Activated T-cell treated with anti-CD3 and anti-CD28 coated beads, Interleukin-2, amount 50 U/mL, for 24 hours (primary cell): ENCODE results near the gene WDR73.

Experiments used
- DNase-seq: peaks from one replicate; pipeline ENCODE4 v3.0.0-alpha.2; 2020
- H3K27ac Mint-ChIP-seq: 2 replicates; pipeline ENCODE4 v1.8.0; 2020; ENCODE audit warnings: mild to moderate bottlenecking, mixed read lengths
- H3K27me3 Mint-ChIP-seq: 2 replicates; pipeline ENCODE4 v1.8.0; 2020; ENCODE audit warnings: mixed read lengths
- H3K36me3 Mint-ChIP-seq: 2 replicates; pipeline ENCODE4 v1.8.0; 2020; ENCODE audit warnings: low read depth, mixed read lengths
- H3K4me1 Mint-ChIP-seq: 2 replicates; pipeline ENCODE4 v1.8.0; 2020; ENCODE audit warnings: low read depth, mixed read lengths
- H3K4me3 Mint-ChIP-seq: 2 replicates; pipeline ENCODE4 v1.8.0; 2020; ENCODE audit warnings: mild to moderate bottlenecking, moderate library complexity, mixed read lengths
- H3K9me3 Mint-ChIP-seq: 2 replicates; pipeline ENCODE4 v1.8.0; 2020; ENCODE audit warnings: mixed read lengths

Gene WDR73

GRCh38 chr15:84668221-84668982, 14.3 kb upstream of the WDR73 start:
- H3K4me3 Mint-ChIP-seq, result no peak overlapping the region
- no peaks in the 10 kb centered on the region for H3K9me3 Mint-ChIP-seq
- H3K27me3 Mint-ChIP-seq, result no peaks in the 10 kb centered on the region
- peak overlapping the region; percentile 90 for H3K27ac Mint-ChIP-seq
- H3K36me3 Mint-ChIP-seq, result peaks cover 79% of the 10 kb centered on the region
- peaks cover 55% of the 10 kb centered on the region for H3K4me1 Mint-ChIP-seq
- no peak for DNase-seq

GRCh38 chr15:84666373-84666772, 12.3 kb upstream of the WDR73 start:
- H3K27ac Mint-ChIP-seq, result peak overlapping the region; percentile 76
- H3K4me3 Mint-ChIP-seq, result no peak overlapping the region
- DNase-seq, result no peak
- peaks cover 78% of the 10 kb centered on the region for H3K36me3 Mint-ChIP-seq
- no peaks in the 10 kb centered on the region for H3K9me3 Mint-ChIP-seq
- H3K4me1 Mint-ChIP-seq, result peaks cover 48% of the 10 kb centered on the region
- no peaks in the 10 kb centered on the region for H3K27me3 Mint-ChIP-seq

GRCh38 chr15:84661001-84661400, 6.9 kb upstream of the WDR73 start:
- H3K27me3 Mint-ChIP-seq, result no peaks in the 10 kb centered on the region
- no peak overlapping the region for H3K4me3 Mint-ChIP-seq
- peaks cover 35% of the 10 kb centered on the region for H3K36me3 Mint-ChIP-seq
- no peak overlapping the region for H3K27ac Mint-ChIP-seq
- H3K4me1 Mint-ChIP-seq, result peaks cover 31% of the 10 kb centered on the region
- no peak for DNase-seq
- no peaks in the 10 kb centered on the region for H3K9me3 Mint-ChIP-seq

- no peak for DNase-seq
- H3K27ac Mint-ChIP-seq, result peak overlapping the region; percentile 42
- H3K4me1 Mint-ChIP-seq, result peaks cover 28% of the 10 kb centered on the region
- H3K36me3 Mint-ChIP-seq, result peaks cover 28% of the 10 kb centered on the region
- H3K27me3 Mint-ChIP-seq, result no peaks in the 10 kb centered on the region
- H3K9me3 Mint-ChIP-seq, result no peaks in the 10 kb centered on the region
- no peak overlapping the region for H3K4me3 Mint-ChIP-seq
Observed at GRCh38 chr15:84659904-84660781, 6.1 kb upstream of the WDR73 start.

GRCh38 chr15:84658788-84659411, 4.8 kb upstream of the WDR73 start:
- H3K4me1 Mint-ChIP-seq, result peaks cover 33% of the 10 kb centered on the region
- peak overlapping the region; percentile 75 for H3K4me3 Mint-ChIP-seq
- H3K9me3 Mint-ChIP-seq, result no peaks in the 10 kb centered on the region
- peak overlapping the region; percentile 88 for H3K27ac Mint-ChIP-seq
- DNase-seq, result peak; percentile 39
- peaks cover 18% of the 10 kb centered on the region for H3K36me3 Mint-ChIP-seq
- no peaks in the 10 kb centered on the region for H3K27me3 Mint-ChIP-seq

GRCh38 chr15:84658080-84658787, 4.2 kb upstream of the WDR73 start, which contains the start of gene NMB:
NMB (minus strand) TSS chr15:84658199; CDS start chr15:84658152, 47 bp downstream.
- no peaks in the 10 kb centered on the region for H3K27me3 Mint-ChIP-seq
- peak within 1 kb of the TSS; percentile 75 for H3K4me3 Mint-ChIP-seq
- peaks cover 39% of the 10 kb centered on the region for H3K4me1 Mint-ChIP-seq
- H3K9me3 Mint-ChIP-seq, result no peaks in the 10 kb centered on the region
- H3K36me3 Mint-ChIP-seq, result peaks cover 23% of the 10 kb centered on the region
- peak; percentile 91 for DNase-seq
- H3K27ac Mint-ChIP-seq, result peak within 1 kb of the TSS; percentile 88

- H3K4me1 Mint-ChIP-seq, result peaks cover 44% of the 10 kb centered on the region
- DNase-seq, result no peak
- no peaks in the 10 kb centered on the region for H3K9me3 Mint-ChIP-seq
Observed at GRCh38 chr15:84657748-84658079, 3.6 kb upstream of the WDR73 start.

GRCh38 chr15:84656972-84657371, 2.9 kb upstream of the WDR73 start:
- Mint-ChIP-seq H3K36me3 (peaks cover 27% of the 10 kb centered on the region), H3K27ac (no peak overlapping the region), H3K27me3 (no peaks in the 10 kb centered on the region), H3K4me3 (peak overlapping the region; percentile 68), H3K9me3 (no peaks in the 10 kb centered on the region), H3K4me1 (peaks cover 52% of the 10 kb centered on the region)
- DNase-seq, result no peak

More at GRCh38 chr15:84657748-84658079, 3.6 kb upstream of the WDR73 start:
- Mint-ChIP-seq H3K4me3 (peak overlapping the region; percentile 68), H3K27me3 (no peaks in the 10 kb centered on the region), H3K27ac (peak overlapping the region; percentile 57), H3K36me3 (peaks cover 23% of the 10 kb centered on the region)

GRCh38 chr15:84654689-84655453, 788 bp upstream of the WDR73 start:
- DNase-seq, result peak; percentile 83
- Mint-ChIP-seq H3K27ac (peak overlapping the region; percentile 99), H3K4me3 (peak overlapping the region; percentile 99), H3K4me1 (peaks cover 55% of the 10 kb centered on the region), H3K36me3 (peaks cover 39% of the 10 kb centered on the region), H3K9me3 (no peaks in the 10 kb centered on the region), H3K27me3 (no peaks in the 10 kb centered on the region)

GRCh38 chr15:84653584-84653909, 536 bp downstream of the WDR73 start:
- no peaks in the 10 kb centered on the region for H3K9me3 Mint-ChIP-seq
- H3K4me1 Mint-ChIP-seq, result peaks cover 47% of the 10 kb centered on the region
- peaks cover 50% of the 10 kb centered on the region for H3K36me3 Mint-ChIP-seq
- H3K27me3 Mint-ChIP-seq, result no peaks in the 10 kb centered on the region
- H3K4me3 Mint-ChIP-seq, result peak overlapping the region; percentile 99
- DNase-seq, result no peak
- H3K27ac Mint-ChIP-seq, result peak overlapping the region; percentile 99

- H3K4me1 Mint-ChIP-seq, result peaks cover 39% of the 10 kb centered on the region
- H3K36me3 Mint-ChIP-seq, result peaks cover 89% of the 10 kb centered on the region
- DNase-seq, result no peak
- peak overlapping the region; percentile 69 for H3K27ac Mint-ChIP-seq
- no peak overlapping the region for H3K4me3 Mint-ChIP-seq
- H3K27me3 Mint-ChIP-seq, result no peaks in the 10 kb centered on the region
- no peaks in the 10 kb centered on the region for H3K9me3 Mint-ChIP-seq
Observed at GRCh38 chr15:84649706-84650105, 4.4 kb downstream of the WDR73 start.

- Mint-ChIP-seq H3K27me3 (no peaks in the 10 kb centered on the region), H3K9me3 (no peaks in the 10 kb centered on the region), H3K4me3 (no peak overlapping the region), H3K4me1 (peaks cover 34% of the 10 kb centered on the region), H3K36me3 (peaks cover 90% of the 10 kb centered on the region), H3K27ac (peak overlapping the region; percentile 56)
- DNase-seq, result no peak
Observed at GRCh38 chr15:84648539-84648938, 5.5 kb downstream of the WDR73 start.

- DNase-seq, result no peak
- H3K27ac Mint-ChIP-seq, result peak overlapping the region; percentile 56
- no peaks in the 10 kb centered on the region for H3K9me3 Mint-ChIP-seq
- peaks cover 90% of the 10 kb centered on the region for H3K36me3 Mint-ChIP-seq
- no peaks in the 10 kb centered on the region for H3K27me3 Mint-ChIP-seq
- H3K4me3 Mint-ChIP-seq, result no peak overlapping the region
- peaks cover 26% of the 10 kb centered on the region for H3K4me1 Mint-ChIP-seq
Observed at GRCh38 chr15:84647726-84648125, 6.4 kb downstream of the WDR73 start.
